NB4 (cell line): ENCODE results near the gene ADCY5.

Source experiments
- MYC ChIP-seq: IDR thresholded peaks from 2 replicates; pipeline ENCODE4 v1.6.1; 2011; ENCODE audit warnings: low read depth, low read length
- POLR2A ChIP-seq: IDR thresholded peaks from 2 replicates; pipeline ENCODE4 v1.6.1; 2011; ENCODE audit warnings: mild to moderate bottlenecking; ENCODE audit not compliant: insufficient read length; ENCODE audit errors: extremely low read depth
- TF ChIP-seq, protein P1 (sequence below): IDR thresholded peaks from one replicate; pipeline ENCODE4 v1.5.1; 2012; ENCODE audit warnings: low read depth, low read length
- TF ChIP-seq, protein P2 (sequence below): IDR thresholded peaks from 2 replicates; pipeline ENCODE4 v1.6.1; 2011; ENCODE audit warnings: low read depth, low read length

DNA sequence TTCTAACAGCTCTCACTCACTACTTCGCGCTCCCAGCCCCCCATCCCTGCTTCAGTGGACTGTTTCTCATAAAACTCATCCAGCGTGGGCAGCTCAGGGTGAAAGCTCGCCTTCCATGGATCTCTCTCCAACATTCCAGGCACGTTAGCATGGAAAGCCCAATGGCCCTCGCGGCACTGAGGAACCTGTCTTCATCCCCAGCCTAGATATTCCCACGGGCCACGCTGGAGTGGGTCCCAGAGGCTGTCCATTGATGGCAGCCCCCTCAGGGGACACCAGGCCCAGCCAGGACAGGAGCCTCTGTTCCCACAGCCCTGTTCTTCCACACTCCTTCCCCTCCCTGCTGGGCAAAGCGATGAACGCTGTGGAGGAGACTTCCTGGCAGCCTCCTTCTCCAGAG is 126.0 kb downstream of the ADCY5 start:
- TF ChIP-seq, protein P1, sequence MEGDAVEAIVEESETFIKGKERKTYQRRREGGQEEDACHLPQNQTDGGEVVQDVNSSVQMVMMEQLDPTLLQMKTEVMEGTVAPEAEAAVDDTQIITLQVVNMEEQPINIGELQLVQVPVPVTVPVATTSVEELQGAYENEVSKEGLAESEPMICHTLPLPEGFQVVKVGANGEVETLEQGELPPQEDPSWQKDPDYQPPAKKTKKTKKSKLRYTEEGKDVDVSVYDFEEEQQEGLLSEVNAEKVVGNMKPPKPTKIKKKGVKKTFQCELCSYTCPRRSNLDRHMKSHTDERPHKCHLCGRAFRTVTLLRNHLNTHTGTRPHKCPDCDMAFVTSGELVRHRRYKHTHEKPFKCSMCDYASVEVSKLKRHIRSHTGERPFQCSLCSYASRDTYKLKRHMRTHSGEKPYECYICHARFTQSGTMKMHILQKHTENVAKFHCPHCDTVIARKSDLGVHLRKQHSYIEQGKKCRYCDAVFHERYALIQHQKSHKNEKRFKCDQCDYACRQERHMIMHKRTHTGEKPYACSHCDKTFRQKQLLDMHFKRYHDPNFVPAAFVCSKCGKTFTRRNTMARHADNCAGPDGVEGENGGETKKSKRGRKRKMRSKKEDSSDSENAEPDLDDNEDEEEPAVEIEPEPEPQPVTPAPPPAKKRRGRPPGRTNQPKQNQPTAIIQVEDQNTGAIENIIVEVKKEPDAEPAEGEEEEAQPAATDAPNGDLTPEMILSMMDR = no peak
- TF ChIP-seq MYC = no peak
- no peak for TF ChIP-seq POLR2A
- TF ChIP-seq, protein P2, sequence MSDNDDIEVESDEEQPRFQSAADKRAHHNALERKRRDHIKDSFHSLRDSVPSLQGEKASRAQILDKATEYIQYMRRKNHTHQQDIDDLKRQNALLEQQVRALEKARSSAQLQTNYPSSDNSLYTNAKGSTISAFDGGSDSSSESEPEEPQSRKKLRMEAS = no peak
